ENCODE results near the gene UBE2J2. TPM values are rescaled to one million over a fixed set of nuclear protein-coding genes. Genes with fewer than 3 reads are reported as not detected.

UBE2J2 gene
- total RNA-seq, 1 experiment from 2014 or later, result 54.2 TPM

DNA sequence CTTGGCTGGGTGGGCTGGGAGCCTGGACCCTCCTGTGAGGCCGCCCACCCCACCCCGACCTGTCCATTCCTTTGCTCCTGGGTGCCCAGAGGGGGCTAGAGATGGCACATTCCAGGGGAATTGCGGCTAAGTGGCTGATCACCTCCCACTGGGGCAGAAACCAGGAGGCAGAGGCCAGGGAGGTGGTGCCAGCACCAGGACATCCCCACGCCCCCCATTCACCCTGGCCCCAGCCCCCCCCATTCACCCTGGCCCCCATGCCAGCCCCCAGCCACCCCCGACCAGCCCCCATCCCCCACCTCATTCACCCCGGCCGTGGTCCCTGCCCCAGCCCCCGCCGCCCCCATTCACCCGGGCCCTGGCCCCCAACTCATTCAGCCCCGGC is 33.3 kb downstream of the UBE2J2 start:
- TF ChIP-seq, protein P1, sequence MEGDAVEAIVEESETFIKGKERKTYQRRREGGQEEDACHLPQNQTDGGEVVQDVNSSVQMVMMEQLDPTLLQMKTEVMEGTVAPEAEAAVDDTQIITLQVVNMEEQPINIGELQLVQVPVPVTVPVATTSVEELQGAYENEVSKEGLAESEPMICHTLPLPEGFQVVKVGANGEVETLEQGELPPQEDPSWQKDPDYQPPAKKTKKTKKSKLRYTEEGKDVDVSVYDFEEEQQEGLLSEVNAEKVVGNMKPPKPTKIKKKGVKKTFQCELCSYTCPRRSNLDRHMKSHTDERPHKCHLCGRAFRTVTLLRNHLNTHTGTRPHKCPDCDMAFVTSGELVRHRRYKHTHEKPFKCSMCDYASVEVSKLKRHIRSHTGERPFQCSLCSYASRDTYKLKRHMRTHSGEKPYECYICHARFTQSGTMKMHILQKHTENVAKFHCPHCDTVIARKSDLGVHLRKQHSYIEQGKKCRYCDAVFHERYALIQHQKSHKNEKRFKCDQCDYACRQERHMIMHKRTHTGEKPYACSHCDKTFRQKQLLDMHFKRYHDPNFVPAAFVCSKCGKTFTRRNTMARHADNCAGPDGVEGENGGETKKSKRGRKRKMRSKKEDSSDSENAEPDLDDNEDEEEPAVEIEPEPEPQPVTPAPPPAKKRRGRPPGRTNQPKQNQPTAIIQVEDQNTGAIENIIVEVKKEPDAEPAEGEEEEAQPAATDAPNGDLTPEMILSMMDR (conservative IDR thresholded peaks at IDR 0.05), result no peak
- TF ChIP-seq EZH2 (IDR thresholded peaks at IDR 0.05; ENCODE audit: low read depth), result no peak
- no peaks in the 10 kb centered on the region for H4K20me1 ChIP-seq (ENCODE audit: insufficient read depth)
- no TSS peak for BruUV-seq (replicated peaks)
- no peaks in the 10 kb centered on the region for H3K9me2 ChIP-seq (ENCODE audit: insufficient read depth)
- no peaks in the 10 kb centered on the region for H3K36me3 ChIP-seq (ENCODE audit: low read depth)
- ChIA-PET CTCF (no interaction called here), POLR2A (ENCODE audit: unreplicated experiment) (no interaction called here)
- H3F3A ChIP-seq (ENCODE audit: insufficient read depth, low read depth), result peaks cover 33% of the 10 kb centered on the region; the same call in 1 of the 2 replicates
- peaks cover 41% of the 10 kb centered on the region for H3K4me1 ChIP-seq (replicated peaks; ENCODE audit: insufficient read depth)
- H3K4me3 ChIP-seq, result no peak overlapping the region
- no peak for DNase-seq
- no peaks in the 10 kb centered on the region for H3K9me3 ChIP-seq (ENCODE audit: insufficient read depth, low read depth)
- H2AFZ ChIP-seq, result no peak overlapping the region
- intact Hi-C loops (cut with micrococcal nuclease; ENCODE audit: unreplicated experiment), result no loop called here
- no peak overlapping the region for H3K27ac ChIP-seq
- no peaks in the 10 kb centered on the region for H3K27me3 ChIP-seq (ENCODE audit: insufficient read depth, low read depth)
- H3K79me2 ChIP-seq (ENCODE audit: low read depth), result peaks cover 8% of the 10 kb centered on the region
- no peak overlapping the region for H3K4me2 ChIP-seq

DNA sequence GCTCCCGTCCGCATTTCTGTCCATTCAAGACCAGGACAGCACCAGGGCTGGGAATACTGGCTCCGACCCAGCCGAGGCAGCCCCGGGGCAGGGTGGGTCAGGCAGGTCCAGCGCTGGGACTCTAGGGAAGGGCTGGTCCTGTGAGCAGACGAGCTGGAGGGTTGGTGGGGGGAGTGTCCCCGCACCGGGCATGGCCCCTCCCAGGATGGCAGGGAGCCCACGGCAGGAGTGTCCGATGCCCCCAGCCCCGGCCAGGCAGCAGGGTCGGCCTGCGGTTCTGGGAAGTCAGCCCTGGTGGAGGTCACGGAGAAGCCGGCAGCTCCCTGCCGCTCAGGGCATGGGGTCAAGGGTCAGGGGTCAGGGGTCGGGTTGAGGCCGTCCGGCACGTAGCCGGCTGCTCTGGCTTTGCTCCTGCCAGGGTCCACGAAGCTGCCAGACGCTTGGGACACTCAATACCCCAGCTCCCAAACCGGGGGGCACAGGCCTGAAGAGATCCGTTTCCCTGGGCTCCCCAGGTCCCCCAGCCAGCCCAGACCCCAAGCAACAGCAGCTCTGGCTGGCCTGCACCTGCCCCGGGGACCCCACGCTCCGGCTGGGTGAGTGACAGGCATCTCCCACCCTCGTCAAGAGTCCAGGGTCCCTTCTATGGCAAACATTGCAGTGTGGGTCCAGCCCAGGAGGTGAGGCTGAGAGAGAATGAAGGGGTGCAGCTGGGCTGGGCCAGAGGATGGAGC is 33.9 kb downstream of the UBE2J2 start:
- no peak overlapping the region for H3K27ac ChIP-seq
- no peak overlapping the region for H3K4me3 ChIP-seq
- TF ChIP-seq EZH2 (IDR thresholded peaks at IDR 0.05; ENCODE audit: low read depth), result no peak
- TF ChIP-seq, protein P1 (conservative IDR thresholded peaks at IDR 0.05), result no peak
- peak in 1 of 2 experiments; percentile 54 for DNase-seq
- H3K79me2 ChIP-seq (ENCODE audit: low read depth), result peaks cover 14% of the 10 kb centered on the region
- intact Hi-C loops (cut with micrococcal nuclease; ENCODE audit: unreplicated experiment), result loop anchor here (10.0 kb wide), 1 partner anchor 255 kb away; the partner anchor contains the start of gene PERM1
- H3K27me3 ChIP-seq (ENCODE audit: insufficient read depth, low read depth), result no peaks in the 10 kb centered on the region
- H3K4me1 ChIP-seq (replicated peaks; ENCODE audit: insufficient read depth), result peaks cover 41% of the 10 kb centered on the region
- ChIA-PET POLR2A (ENCODE audit: unreplicated experiment) (no interaction called here), CTCF (no interaction called here)
- no peaks in the 10 kb centered on the region for H3K36me3 ChIP-seq (ENCODE audit: low read depth)
- no peaks in the 10 kb centered on the region for H3K9me2 ChIP-seq (ENCODE audit: insufficient read depth)
- H4K20me1 ChIP-seq (ENCODE audit: insufficient read depth), result no peaks in the 10 kb centered on the region
- H3F3A ChIP-seq (ENCODE audit: insufficient read depth, low read depth), result peaks cover 38% of the 10 kb centered on the region; the same call in 1 of the 2 replicates
- H2AFZ ChIP-seq, result no peak overlapping the region
- no peaks in the 10 kb centered on the region for H3K9me3 ChIP-seq (ENCODE audit: insufficient read depth, low read depth)
- no peak overlapping the region for H3K4me2 ChIP-seq
- no TSS peak for BruUV-seq (replicated peaks)

DNA sequence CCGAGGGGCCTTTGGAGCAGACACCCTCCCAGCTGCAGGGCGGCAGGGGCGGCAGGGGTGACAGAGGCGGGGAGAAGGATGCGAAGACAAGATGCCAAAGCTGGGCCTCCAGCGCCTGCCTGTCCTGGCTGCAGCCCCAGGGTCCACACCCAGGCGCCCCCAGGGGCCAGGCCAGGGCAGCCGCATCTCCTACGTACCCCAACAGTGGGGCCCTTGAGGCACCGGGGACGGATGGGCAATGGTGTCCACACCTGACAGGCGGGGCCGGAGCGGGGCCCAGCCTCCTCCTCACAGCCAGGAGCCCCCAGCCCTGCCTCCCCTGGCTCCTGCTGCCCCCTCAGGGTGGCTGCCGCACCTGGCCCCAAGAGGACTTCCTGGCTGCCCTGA is 34.4 kb downstream of the UBE2J2 start:
- H3K36me3 ChIP-seq (ENCODE audit: low read depth), result no peaks in the 10 kb centered on the region
- no TSS peak for BruUV-seq (replicated peaks)
- H3K27ac ChIP-seq, result no peak overlapping the region
- no peaks in the 10 kb centered on the region for H4K20me1 ChIP-seq (ENCODE audit: insufficient read depth)
- H3K4me1 ChIP-seq (replicated peaks; ENCODE audit: insufficient read depth), result peaks cover 41% of the 10 kb centered on the region
- no peak for DNase-seq
- H3K9me2 ChIP-seq (ENCODE audit: insufficient read depth), result no peaks in the 10 kb centered on the region
- peaks cover 41% of the 10 kb centered on the region; the same call in 1 of the 2 replicates for H3F3A ChIP-seq (ENCODE audit: insufficient read depth, low read depth)
- CTCF ChIA-PET, result no interaction called here
- no peak for TF ChIP-seq EZH2 (IDR thresholded peaks at IDR 0.05; ENCODE audit: low read depth)
- TF ChIP-seq, protein P1 (conservative IDR thresholded peaks at IDR 0.05), result no peak
- intact Hi-C loops (cut with micrococcal nuclease; ENCODE audit: unreplicated experiment), result loop anchor here (10.0 kb wide), 1 partner anchor 254 kb away; the partner anchor contains the start of gene PERM1
- H3K4me2 ChIP-seq, result peak overlapping the region; percentile 93
- no peak overlapping the region for H2AFZ ChIP-seq
- H3K27me3 ChIP-seq (ENCODE audit: insufficient read depth, low read depth), result no peaks in the 10 kb centered on the region
- no peaks in the 10 kb centered on the region for H3K9me3 ChIP-seq (ENCODE audit: insufficient read depth, low read depth)
- POLR2A ChIA-PET (ENCODE audit: unreplicated experiment), result no interaction called here
- H3K79me2 ChIP-seq (ENCODE audit: low read depth), result peaks cover 19% of the 10 kb centered on the region
- no peak overlapping the region for H3K4me3 ChIP-seq

All from PC-9 (cell line).